ENCODE measurements around the gene MRPL43.
A peak's percentile ranks its signal among the peaks of the same experiment; 100 is the strongest.

Gene MRPL43

GRCh38 chr10:101018600-101019439 lies 31.5 kb upstream of the MRPL43 start:
- peak; percentile 93 for DNase-seq

GRCh38 chr10:101018118-101018599 lies 30.9 kb upstream of the MRPL43 start:
- DNase-seq, result no peak

- DNase-seq, result no peak
Observed at GRCh38 chr10:101016814-101017213, 29.5 kb upstream of the MRPL43 start.

- DNase-seq, result no peak
Observed at GRCh38 chr10:101015582-101015973, 28.3 kb upstream of the MRPL43 start.

- peak; percentile 35 for DNase-seq
Observed at GRCh38 chr10:101014966-101015581, 27.8 kb upstream of the MRPL43 start.

- peak; percentile 85 for DNase-seq
Observed at GRCh38 chr10:101014230-101014884, 27.1 kb upstream of the MRPL43 start.

- no peak for DNase-seq
Observed at GRCh38 chr10:101013365-101013825, 26.1 kb upstream of the MRPL43 start.

GRCh38 chr10:101012525-101013364 lies 25.4 kb upstream of the MRPL43 start:
- peak; percentile 96 for DNase-seq

- DNase-seq, result peak; percentile 51
Observed at GRCh38 chr10:101011517-101012423, 24.5 kb upstream of the MRPL43 start.

GRCh38 chr10:101010329-101010728 lies 23.0 kb upstream of the MRPL43 start:
- DNase-seq, result no peak

GRCh38 chr10:101008823-101009423 lies 21.6 kb upstream of the MRPL43 start:
- DNase-seq, result no peak

GRCh38 chr10:101007915-101008822 lies 20.9 kb upstream of the MRPL43 start:
- no peak for DNase-seq

GRCh38 chr10:101007099-101007711 lies 19.9 kb upstream of the MRPL43 start:
- DNase-seq, result no peak

- no peak for DNase-seq
Observed at GRCh38 chr10:101006593-101007098, 19.3 kb upstream of the MRPL43 start.

- no peak for DNase-seq
Observed at GRCh38 chr10:101005869-101006567, 18.7 kb upstream of the MRPL43 start.

GRCh38 chr10:101005361-101005760 lies 18.1 kb upstream of the MRPL43 start:
- DNase-seq, result no peak

GRCh38 chr10:101003639-101004206 lies 16.4 kb upstream of the MRPL43 start:
- no peak for DNase-seq

GRCh38 chr10:101002456-101002855 lies 15.2 kb upstream of the MRPL43 start:
- no peak for DNase-seq
